GM12878 (cell line): Measurements from ENCODE around the gene PPDPF. TPM values are rescaled to one million over a fixed set of nuclear protein-coding genes. Genes with fewer than 3 reads are reported as not detected.
A peak's percentile ranks its signal among the peaks of the same experiment; 100 is the strongest.

ENCODE experiments used
- ATF3 ChIP-seq: IDR thresholded peaks from 2 replicates; pipeline ENCODE4 v1.6.1; 2011; ENCODE audit warnings: low read depth, mild to moderate bottlenecking, low read length, moderate library complexity, borderline replicate concordance; ENCODE audit errors: extremely low read depth
- BACH1 ChIP-seq: fragments of 450-650 bp; IDR thresholded peaks from 2 replicates; pipeline ENCODE4 v1.6.1; 2017; ENCODE audit warnings: mild to moderate bottlenecking, borderline replicate concordance
- BCL11A ChIP-seq: IDR thresholded peaks from 2 replicates; pipeline ENCODE4 v1.6.1; 2011; ENCODE audit warnings: low read depth, low read length
- CREB1 ChIP-seq: IDR thresholded peaks from 2 replicates; pipeline ENCODE4 v1.6.1; 2012; ENCODE audit warnings: low read depth, mild to moderate bottlenecking, inconsistent platforms
- CTCF ChIP-seq, 3 experiments: IDR thresholded peaks in 2 of 3; conservative IDR thresholded peaks in 1 of 3; 2 replicates each; pipeline ENCODE4 v1.5.1; 2011; ENCODE audit warnings: low read depth in 3 of 3, low read length in 3 of 3, mild to moderate bottlenecking in 3 of 3, control low read depth in 2 of 3, moderate library complexity in 2 of 3, inconsistent platforms in 1 of 3, mixed read lengths in 1 of 3; ENCODE audit not compliant: control insufficient read depth in 2 of 3, insufficient read depth in 1 of 3; ENCODE audit errors: extremely low read depth in 1 of 3
- ELK1 ChIP-seq: IDR thresholded peaks from 2 replicates; pipeline ENCODE4 v1.6.1; 2012; ENCODE audit warnings: low read depth, low read length, improper control_type of control experiment
- FOS ChIP-seq: IDR thresholded peaks from 3 replicates; pipeline ENCODE4 v1.6.1; 2011; ENCODE audit warnings: borderline replicate concordance; ENCODE audit not compliant: insufficient read length; ENCODE audit errors: extremely low read depth
- FOXK2 ChIP-seq: fragments of 450-650 bp; IDR thresholded peaks from 2 replicates; pipeline ENCODE4 v1.6.1; 2017; ENCODE audit warnings: mild to moderate bottlenecking, moderate library complexity
- HCFC1 ChIP-seq: fragments of 150-350 bp; IDR thresholded peaks from 2 replicates; pipeline ENCODE4 v1.6.1; 2014; ENCODE audit warnings: low read length
- HDAC2 ChIP-seq: fragments of 200-600 bp; sonication (generic); IDR thresholded peaks from 2 replicates; pipeline ENCODE4 v1.6.1; 2017
- MEF2A ChIP-seq: IDR thresholded peaks from 2 replicates; pipeline ENCODE4 v1.6.1; 2011; ENCODE audit warnings: low read depth, mild to moderate bottlenecking, low read length, moderate library complexity; ENCODE audit not compliant: insufficient read depth
- MYB ChIP-seq: fragments of 150-350 bp; IDR thresholded peaks from 2 replicates; pipeline ENCODE4 v1.6.1; 2014; ENCODE audit warnings: mild to moderate bottlenecking, low read depth, low read length, borderline replicate concordance
- NFXL1 ChIP-seq: fragments of 450-650 bp; IDR thresholded peaks from 2 replicates; pipeline ENCODE4 v1.6.1; 2017; ENCODE audit warnings: antibody characterized with exemption, mild to moderate bottlenecking, borderline replicate concordance
- NR2F1 ChIP-seq: fragments of 450-650 bp; conservative IDR thresholded peaks from 2 replicates; pipeline ENCODE4 v1.6.1; 2017; ENCODE audit warnings: mild to moderate bottlenecking
- POLR2A ChIP-seq: IDR thresholded peaks from 2 replicates; pipeline ENCODE4 v1.6.1; 2011; ENCODE audit warnings: low read depth, mild to moderate bottlenecking, low read length
- POLR2AphosphoS5 ChIP-seq: IDR thresholded peaks from 2 replicates; pipeline ENCODE4 v1.6.1; 2011; ENCODE audit warnings: mild to moderate bottlenecking, low read length, inconsistent platforms
- SKIL ChIP-seq: fragments of 450-650 bp; IDR thresholded peaks from 2 replicates; pipeline ENCODE4 v1.6.1; 2017; ENCODE audit warnings: mild to moderate bottlenecking, low read depth, inconsistent platforms; ENCODE audit not compliant: poor library complexity, severe bottlenecking
- SPI1 ChIP-seq: IDR thresholded peaks from 2 replicates; pipeline ENCODE4 v1.6.1; 2011; ENCODE audit warnings: low read depth, mild to moderate bottlenecking, low read length, moderate library complexity, borderline replicate concordance; ENCODE audit not compliant: insufficient read depth
- TBL1XR1 ChIP-seq: IDR thresholded peaks from 2 replicates; pipeline ENCODE4 v1.6.1; 2012; ENCODE audit warnings: low read depth, low read length, improper control_type of control experiment
- USF2 ChIP-seq: IDR thresholded peaks from 2 replicates; pipeline ENCODE4 v1.6.1; 2011; ENCODE audit warnings: low read depth, low read length, improper control_type of control experiment, borderline replicate concordance
- ZBTB33 ChIP-seq: fragments of 450-650 bp; IDR thresholded peaks from 2 replicates; pipeline ENCODE4 v1.6.1; 2017; ENCODE audit warnings: mild to moderate bottlenecking
- ZSCAN29 ChIP-seq: fragments of 450-650 bp; IDR thresholded peaks from 2 replicates; pipeline ENCODE4 v1.6.1; 2017; ENCODE audit warnings: mild to moderate bottlenecking, moderate library complexity
- polyA plus RNA-seq, 11 experiments: library from polyadenylated mRNA; depleted of rRNA in 4 of 11; unstranded in 6 of 11; stranded (reverse) in 5 of 11; fragments of >200 nt; fragmentation: Nextera tagmentation in 4 of 11; fragmentation: Illumina TruSeq in 1 of 11; extraction: Ambion mirVana in 4 of 11; extraction: Trizol in 1 of 11; gene quantifications; 1 replicate in 1 of 11; 2 replicates in 10 of 11; pipeline versions ENCODE4 v1.2.1 to v1.2.3, GENCODE V29; 2011 to 2016; ENCODE audit warnings: inconsistent platforms in 2 of 11, missing spikeins in 2 of 11, low read depth in 1 of 11
- total RNA-seq, 4 experiments: library from RNA; depleted of rRNA in 3 of 4; stranded (reverse); fragments of >200 nt in 3 of 4; fragmentation: Illumina TruSeq in 1 of 4; extraction: Trizol in 1 of 4; gene quantifications; 2 replicates each; pipeline versions ENCODE4 v1.2.1 to v1.2.3, GENCODE V29; 2013 to 2021

PPDPF gene
- total and polyA plus RNA-seq, 10 of the 15 experiments (the other 5 are each of a cell fraction or from before 2014, with no cell fraction given) = 0.32 to 154 (median 22.8) TPM

- no peak for TF ChIP-seq SPI1
- TF ChIP-seq FOS = no peak
- no peak for TF ChIP-seq HCFC1
- 0 out of 2 replicates have a peak, but pooled peaks have one; percentile 24 for TF ChIP-seq POLR2AphosphoS5
- 0 out of 2 replicates have a peak, but pooled peaks have one; percentile 32 for TF ChIP-seq POLR2A
- TF ChIP-seq NFXL1 = no peak
- no peak for TF ChIP-seq ELK1
- TF ChIP-seq CTCF (IDR thresholded peaks at IDR 0.05 in 2 of 3, conservative IDR thresholded peaks at IDR 0.05 in 1 of 3; ENCODE audit: control insufficient read depth in 2 of 3, extremely low read depth in 1 of 3, insufficient read depth in 1 of 3, low read depth in 3 of 3, low read length in 3 of 3) = no peak
- TF ChIP-seq NR2F1 = peak; percentile 89
- no peak for TF ChIP-seq USF2
- TF ChIP-seq CREB1 = peak; percentile 60; the same call in 1 of the 2 replicates
- peak; percentile 88 for TF ChIP-seq TBL1XR1
- TF ChIP-seq BCL11A = peak; percentile 66
- TF ChIP-seq ZBTB33 = no peak; the same call in none of the 2 replicates
- no peak for TF ChIP-seq FOXK2
- no peak for TF ChIP-seq HDAC2
- no peak for TF ChIP-seq ATF3
- peak; percentile 71; the same call in 1 of the 2 replicates for TF ChIP-seq MEF2A
- peak; percentile 66 for TF ChIP-seq SKIL
- TF ChIP-seq BACH1 = no peak; the same call in 1 of the 2 replicates
- TF ChIP-seq ZSCAN29 = no peak
- TF ChIP-seq MYB = no peak
Observed at GRCh38 chr20:63567386-63568169, 47.0 kb downstream of the PPDPF start (continued).
